Mucosa of descending colon (tissue), 3 donors: ENCODE data around the gene PRKACB. TPM values are rescaled to one million over a fixed set of nuclear protein-coding genes. Genes with fewer than 3 reads are reported as not detected.

ENCODE experiments used
- ATAC-seq: fragments of 200-7000 bp; cut with Tn5 transposase; one replicate; pipeline ENCODE4 v1.9.1; 2020; ENCODE audit warnings: mild to moderate bottlenecking, moderate library complexity
- DNase-seq, 3 donors: peaks; one replicate each; pipeline ENCODE4 v3.0.0-alpha.2; 2020
- H3K36me3 ChIP-seq: fragments of 200-600 bp; one replicate; pipeline ENCODE4 v1.8.0; 2021; ENCODE audit warnings: low read depth, mild to moderate bottlenecking
- H3K4me1 ChIP-seq: fragments of 200-600 bp; one replicate; pipeline ENCODE4 v1.8.0; 2021; ENCODE audit warnings: low read depth, mild to moderate bottlenecking
- H3K4me3 ChIP-seq: fragments of 200-600 bp; one replicate; pipeline ENCODE4 v1.8.0; 2021; ENCODE audit warnings: mild to moderate bottlenecking
- H3K9me3 ChIP-seq: fragments of 200-600 bp; one replicate; pipeline ENCODE4 v1.8.0; 2021; ENCODE audit warnings: mild to moderate bottlenecking
- intact Hi-C, 2 donors: fragments of 100-400 bp; cut with DNase I in 1 of 2; cut with micrococcal nuclease in 1 of 2; formaldehyde crosslinking; loops; one replicate each; pipeline versions ENCODE4 v1.11.0 to v1.11.1; 2022; cut with DNase I, micrococcal nuclease
- total RNA-seq, 3 donors: library from RNA; stranded (reverse); fragmentation: NEBNext Ultra II Directional in 2 of 3; extraction: Animal tissue kit (Norgen Biotek cat#: 25700) in 2 of 3; gene quantifications; one replicate each; pipeline versions ENCODE4 v1.2.1 to v1.2.4, GENCODE V29; 2021 to 2023
- TF ChIP-seq, protein P1 (sequence below): fragments of 200-600 bp; IDR thresholded peaks from one replicate; pipeline ENCODE4 v1.8.0; 2022; ENCODE audit warnings: antibody characterized with exemption, mild to moderate bottlenecking
- donor health status: DM: no; HTN: no; CAD: no; lungs with moderate emphysema.
- donor health status: DM: no; HTN: no; CAD: no.
- donor health status: DM: no; HTN: yes; CAD: no.

PRKACB gene
- total RNA-seq, 3 donors from 2014 or later: 91.0 to 155 (median 99.3) TPM

DNA sequence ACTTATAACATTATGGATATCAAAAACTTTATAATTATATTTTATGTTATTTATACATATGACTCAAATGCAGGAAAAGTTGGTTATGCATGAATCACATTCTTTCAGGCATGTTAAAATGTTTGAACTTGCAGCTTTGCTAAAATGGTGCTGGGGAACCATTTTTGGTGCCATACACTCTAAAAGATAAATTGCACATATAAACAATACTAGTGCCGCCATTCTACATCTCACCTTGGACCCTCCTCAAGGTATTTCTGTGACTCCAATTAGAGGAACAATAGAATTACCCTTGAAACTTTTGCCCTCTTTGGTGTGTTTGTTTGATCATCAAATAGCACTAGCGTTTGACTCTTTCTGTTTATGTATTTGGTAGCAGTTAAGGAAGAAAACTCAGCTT lies 997 bp downstream of the PRKACB start:
- no peaks in the 10 kb centered on the region for H3K36me3 ChIP-seq
- TF ChIP-seq, protein P1, sequence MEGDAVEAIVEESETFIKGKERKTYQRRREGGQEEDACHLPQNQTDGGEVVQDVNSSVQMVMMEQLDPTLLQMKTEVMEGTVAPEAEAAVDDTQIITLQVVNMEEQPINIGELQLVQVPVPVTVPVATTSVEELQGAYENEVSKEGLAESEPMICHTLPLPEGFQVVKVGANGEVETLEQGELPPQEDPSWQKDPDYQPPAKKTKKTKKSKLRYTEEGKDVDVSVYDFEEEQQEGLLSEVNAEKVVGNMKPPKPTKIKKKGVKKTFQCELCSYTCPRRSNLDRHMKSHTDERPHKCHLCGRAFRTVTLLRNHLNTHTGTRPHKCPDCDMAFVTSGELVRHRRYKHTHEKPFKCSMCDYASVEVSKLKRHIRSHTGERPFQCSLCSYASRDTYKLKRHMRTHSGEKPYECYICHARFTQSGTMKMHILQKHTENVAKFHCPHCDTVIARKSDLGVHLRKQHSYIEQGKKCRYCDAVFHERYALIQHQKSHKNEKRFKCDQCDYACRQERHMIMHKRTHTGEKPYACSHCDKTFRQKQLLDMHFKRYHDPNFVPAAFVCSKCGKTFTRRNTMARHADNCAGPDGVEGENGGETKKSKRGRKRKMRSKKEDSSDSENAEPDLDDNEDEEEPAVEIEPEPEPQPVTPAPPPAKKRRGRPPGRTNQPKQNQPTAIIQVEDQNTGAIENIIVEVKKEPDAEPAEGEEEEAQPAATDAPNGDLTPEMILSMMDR: no peak
- intact Hi-C loops: loop anchor here in 1 of 2 donors (10.0 kb wide), 2 partner anchors 120 to 160 kb away; partner anchors contain the start of gene SAMD13
- H3K4me3 ChIP-seq: no peak overlapping the region
- ATAC-seq (peak; percentile 67), DNase-seq (peak in 1 of 3 donors; percentile 57)
- H3K4me1 ChIP-seq: peaks cover 6% of the 10 kb centered on the region
- no peaks in the 10 kb centered on the region for H3K9me3 ChIP-seq

DNA sequence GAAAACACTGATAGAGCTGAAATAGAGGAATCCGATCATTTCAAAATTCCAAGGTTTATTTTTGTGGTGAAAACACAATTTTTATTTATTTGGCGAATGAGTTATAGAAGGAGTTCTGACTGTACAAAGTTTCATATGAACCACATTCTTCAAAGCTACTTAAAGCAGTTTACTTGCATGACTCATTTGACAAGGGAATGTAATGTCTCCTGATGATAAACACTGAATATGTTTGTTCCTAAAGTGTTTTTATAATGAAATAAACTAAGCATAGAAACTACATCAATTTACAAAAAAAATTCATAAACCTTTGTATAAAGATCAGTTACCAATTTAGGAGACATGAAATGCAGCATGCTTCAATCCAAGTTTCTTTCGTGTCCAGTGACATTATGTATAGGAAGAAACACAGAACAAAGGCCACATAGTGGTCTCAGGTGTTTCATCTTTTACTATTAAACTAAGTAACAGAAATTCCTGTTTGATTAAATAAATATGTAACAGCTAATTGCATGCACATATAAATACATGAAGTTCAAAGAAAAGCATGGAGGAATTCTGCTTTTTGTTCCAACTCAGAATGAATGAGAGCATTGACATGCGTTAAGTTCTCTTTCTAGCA lies 2.5 kb downstream of the PRKACB start:
- H3K9me3 ChIP-seq: no peaks in the 10 kb centered on the region
- TF ChIP-seq, protein P1: no peak
- no peaks in the 10 kb centered on the region for H3K36me3 ChIP-seq
- no peak for DNase-seq
- ATAC-seq: peak; percentile 51
- H3K4me3 ChIP-seq: no peak overlapping the region
- intact Hi-C loops: loop anchor here in 1 of 2 donors (10.0 kb wide), 2 partner anchors 118 to 158 kb away; partner anchors contain the start of gene SAMD13
- H3K4me1 ChIP-seq: peaks cover 6% of the 10 kb centered on the region

DNA sequence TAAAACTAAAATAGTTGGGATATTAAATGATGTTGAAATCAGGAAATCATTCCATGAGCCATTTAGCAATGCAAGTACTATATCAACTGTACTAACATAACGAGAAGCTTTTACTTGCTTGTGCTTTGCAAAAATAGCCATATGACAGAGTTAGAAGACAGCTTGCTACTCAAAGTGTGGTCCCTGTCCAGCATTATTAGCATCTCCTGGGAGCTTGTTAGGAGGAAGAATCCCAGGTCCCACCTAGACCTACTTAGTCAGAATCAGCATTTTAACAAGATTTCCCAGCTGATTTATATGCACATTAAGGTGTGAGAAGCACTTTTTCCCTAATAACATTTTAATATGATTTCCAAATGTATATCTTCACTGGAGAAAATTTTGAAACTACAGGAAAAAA lies 4.7 kb downstream of the PRKACB start:
- H3K36me3 ChIP-seq: no peaks in the 10 kb centered on the region
- intact Hi-C loops: loop anchor here in 1 of 2 donors (10.0 kb wide), 2 partner anchors 116 to 156 kb away; partner anchors contain the start of gene SAMD13
- TF ChIP-seq, protein P1: no peak
- ATAC-seq: no peak
- H3K4me1 ChIP-seq: peaks cover under 1% of the 10 kb centered on the region
- DNase-seq: no peak
- H3K4me3 ChIP-seq: no peak overlapping the region
- no peaks in the 10 kb centered on the region for H3K9me3 ChIP-seq

DNA sequence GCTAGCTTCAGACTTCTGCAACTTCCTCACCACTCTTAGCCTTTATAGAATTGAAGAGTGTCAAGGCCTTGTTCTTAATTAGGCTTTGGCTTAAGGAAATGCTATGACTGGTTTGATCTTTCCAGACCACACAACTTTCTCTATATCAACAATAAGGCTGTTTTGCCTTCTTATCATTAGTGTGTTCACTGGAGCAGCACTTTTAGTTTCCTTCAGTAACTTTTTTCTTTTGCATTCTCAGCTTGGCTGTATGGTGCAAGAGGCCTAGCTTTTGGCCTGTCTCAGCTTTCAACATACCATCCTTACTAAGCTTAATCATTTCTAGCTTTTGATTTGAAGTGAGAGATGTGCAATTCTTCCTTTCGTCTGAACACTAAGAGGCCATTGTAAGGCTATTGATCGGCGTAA lies 8.6 kb downstream of the PRKACB start:
- Histone ChIP-seq H3K4me3 (no peak overlapping the region), H3K4me1 (no peaks in the 10 kb centered on the region), H3K9me3 (no peaks in the 10 kb centered on the region), H3K36me3 (no peaks in the 10 kb centered on the region)
- no peak for DNase-seq
- TF ChIP-seq, protein P1: no peak
- intact Hi-C loops: no loop called here
- peak; percentile 17 for ATAC-seq

DNA sequence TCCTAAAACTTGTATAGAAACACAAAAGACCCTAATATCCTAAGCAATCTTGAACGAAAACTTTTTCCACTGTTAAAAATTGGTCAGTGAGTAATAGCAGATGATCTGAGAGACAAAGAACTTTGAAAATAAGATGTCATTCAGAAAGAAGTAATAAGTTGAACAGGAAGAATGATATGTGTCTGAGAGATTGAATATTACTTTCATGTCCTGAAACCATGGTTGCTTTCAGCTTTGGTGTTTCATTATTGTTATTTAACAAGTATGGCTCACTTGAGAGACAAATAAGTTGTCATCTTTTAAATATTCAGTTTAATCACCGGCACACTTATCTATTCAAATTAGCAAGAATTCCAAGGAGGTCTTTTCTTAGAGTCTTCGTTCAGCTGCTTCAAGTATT lies 11.4 kb downstream of the PRKACB start:
- Histone ChIP-seq H3K36me3 (no peaks in the 10 kb centered on the region), H3K4me1 (no peaks in the 10 kb centered on the region), H3K4me3 (no peak overlapping the region), H3K9me3 (no peaks in the 10 kb centered on the region)
- TF ChIP-seq, protein P1: no peak
- ATAC-seq (no peak), DNase-seq (no peak)
- intact Hi-C loops: no loop called here
